ENCODE results near the gene TMEM272.

The TMEM272 gene

DNA sequence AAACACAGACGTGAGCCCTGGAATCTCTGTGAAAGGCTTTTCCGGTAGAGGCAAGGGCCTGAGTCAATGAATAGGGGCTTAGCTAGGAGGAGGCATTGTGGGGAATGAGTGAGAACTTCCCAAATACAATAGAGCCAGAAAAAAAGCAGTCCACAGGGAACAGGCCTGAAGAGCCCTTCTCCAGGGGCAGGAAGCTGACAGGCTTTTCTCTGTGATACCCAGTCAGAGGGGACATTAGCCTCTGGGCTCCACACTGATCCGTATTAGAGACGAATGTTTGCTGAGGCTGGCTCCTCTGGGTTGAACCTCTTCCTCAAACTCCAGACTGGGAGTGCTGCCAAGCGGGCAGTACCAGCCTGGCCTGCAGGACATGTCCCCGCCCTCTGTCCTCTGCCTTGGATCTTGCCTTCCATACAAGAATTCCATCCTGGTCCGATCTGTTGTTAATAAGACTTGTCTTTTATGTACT is 43.3 kb downstream of the TMEM272 start:
- TF ChIP-seq, protein P1, sequence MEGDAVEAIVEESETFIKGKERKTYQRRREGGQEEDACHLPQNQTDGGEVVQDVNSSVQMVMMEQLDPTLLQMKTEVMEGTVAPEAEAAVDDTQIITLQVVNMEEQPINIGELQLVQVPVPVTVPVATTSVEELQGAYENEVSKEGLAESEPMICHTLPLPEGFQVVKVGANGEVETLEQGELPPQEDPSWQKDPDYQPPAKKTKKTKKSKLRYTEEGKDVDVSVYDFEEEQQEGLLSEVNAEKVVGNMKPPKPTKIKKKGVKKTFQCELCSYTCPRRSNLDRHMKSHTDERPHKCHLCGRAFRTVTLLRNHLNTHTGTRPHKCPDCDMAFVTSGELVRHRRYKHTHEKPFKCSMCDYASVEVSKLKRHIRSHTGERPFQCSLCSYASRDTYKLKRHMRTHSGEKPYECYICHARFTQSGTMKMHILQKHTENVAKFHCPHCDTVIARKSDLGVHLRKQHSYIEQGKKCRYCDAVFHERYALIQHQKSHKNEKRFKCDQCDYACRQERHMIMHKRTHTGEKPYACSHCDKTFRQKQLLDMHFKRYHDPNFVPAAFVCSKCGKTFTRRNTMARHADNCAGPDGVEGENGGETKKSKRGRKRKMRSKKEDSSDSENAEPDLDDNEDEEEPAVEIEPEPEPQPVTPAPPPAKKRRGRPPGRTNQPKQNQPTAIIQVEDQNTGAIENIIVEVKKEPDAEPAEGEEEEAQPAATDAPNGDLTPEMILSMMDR (IDR thresholded peaks at IDR 0.05), result no peak
- DNase-seq (ENCODE audit: low spot score), result peak; percentile 85
- Histone ChIP-seq H3K4me3 (peak overlapping the region; percentile 29), H3K27ac (peak overlapping the region; percentile 94 to 100)

DNA sequence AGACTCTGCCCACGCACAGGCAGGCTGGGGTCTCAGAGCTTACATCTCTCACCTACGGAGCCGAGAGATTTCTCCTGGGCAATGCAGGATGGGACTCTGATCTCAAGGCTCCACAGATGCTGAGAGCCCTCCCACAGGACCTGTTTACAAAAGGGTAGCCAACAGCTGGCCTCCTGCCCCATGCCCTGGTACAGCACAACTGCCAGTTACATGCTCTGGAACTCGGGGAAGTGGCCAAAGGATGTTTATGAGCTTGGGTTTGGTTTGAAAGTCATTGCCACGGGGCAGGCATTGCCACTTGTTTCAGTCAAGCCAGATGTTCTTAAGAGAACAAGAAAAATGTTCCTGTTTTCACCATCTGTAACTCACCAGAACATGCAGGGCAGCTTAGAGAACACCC is 44.5 kb downstream of the TMEM272 start:
- TF ChIP-seq, protein P1 (IDR thresholded peaks at IDR 0.05), result no peak
- Histone ChIP-seq H3K27ac (peak overlapping the region; percentile 94 to 100), H3K4me3 (no peak overlapping the region)
- no peak for DNase-seq (ENCODE audit: low spot score)

DNA sequence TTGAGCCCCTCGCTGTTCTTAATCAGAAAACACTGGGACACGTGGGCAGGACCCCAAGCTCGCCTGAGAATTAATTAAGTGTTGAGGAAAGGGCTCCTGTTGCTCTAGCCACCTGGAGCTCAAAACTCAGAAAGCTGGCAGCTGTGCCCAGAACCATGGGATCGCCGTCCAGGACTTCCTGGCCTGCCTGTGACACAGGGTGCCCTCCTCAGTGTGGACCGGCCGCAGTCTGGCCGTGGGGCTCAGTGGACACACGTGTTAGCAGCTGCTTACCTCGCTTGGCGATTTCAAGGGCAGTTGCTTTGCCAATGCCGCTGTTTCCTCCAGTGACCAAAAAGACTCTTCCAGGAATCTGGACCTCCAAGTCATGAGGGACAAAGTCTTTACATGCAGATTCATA is 45.7 kb downstream of the TMEM272 start:
- Histone ChIP-seq H3K4me3 (no peak overlapping the region), H3K27ac (no peak overlapping the region)
- no peak for DNase-seq (ENCODE audit: low spot score)
- TF ChIP-seq, protein P1 (IDR thresholded peaks at IDR 0.05), result no peak

DNA sequence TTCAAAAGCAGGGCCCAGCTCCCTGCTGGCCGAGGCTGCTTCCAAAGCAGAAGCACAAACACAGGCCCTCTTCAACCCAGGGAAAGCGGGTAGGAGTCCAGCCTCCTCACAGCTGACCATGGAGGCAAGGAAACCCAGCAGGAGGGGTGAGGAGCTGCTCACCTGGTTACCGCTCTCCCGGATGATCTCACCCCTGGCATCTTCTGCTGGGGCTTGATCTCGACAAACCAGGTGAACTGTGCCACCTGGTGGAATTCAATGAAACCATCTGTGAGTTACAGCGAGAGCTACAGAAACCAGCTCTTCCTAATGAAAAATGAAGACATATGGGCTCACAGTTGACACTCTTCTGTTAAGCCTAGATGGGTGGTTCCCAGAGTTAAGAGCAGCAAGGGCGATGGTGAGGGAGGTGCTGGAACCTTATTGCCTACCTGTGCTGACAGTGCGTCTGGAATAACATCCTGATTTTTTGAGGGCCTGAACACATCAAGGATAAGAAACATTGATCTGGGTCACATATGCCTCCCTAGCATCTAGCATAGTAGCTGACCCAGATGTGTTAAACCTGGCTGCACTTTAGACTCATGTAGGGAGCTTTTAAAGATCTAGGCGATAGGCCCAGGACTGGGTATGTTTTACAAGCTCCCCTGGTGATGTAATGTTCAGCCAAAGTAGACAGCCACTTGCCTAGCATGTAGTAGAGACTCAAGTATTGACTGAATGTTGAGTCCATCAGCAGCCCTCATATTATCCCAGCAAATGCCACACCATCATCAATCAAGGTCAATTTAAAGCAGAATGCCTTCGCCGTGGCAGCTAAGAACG is 47.1 kb downstream of the TMEM272 start:
- Histone ChIP-seq H3K27ac (no peak overlapping the region), H3K4me3 (no peak overlapping the region)
- TF ChIP-seq, protein P1 (IDR thresholded peaks at IDR 0.05), result no peak
- DNase-seq (ENCODE audit: low spot score), result no peak

DNA sequence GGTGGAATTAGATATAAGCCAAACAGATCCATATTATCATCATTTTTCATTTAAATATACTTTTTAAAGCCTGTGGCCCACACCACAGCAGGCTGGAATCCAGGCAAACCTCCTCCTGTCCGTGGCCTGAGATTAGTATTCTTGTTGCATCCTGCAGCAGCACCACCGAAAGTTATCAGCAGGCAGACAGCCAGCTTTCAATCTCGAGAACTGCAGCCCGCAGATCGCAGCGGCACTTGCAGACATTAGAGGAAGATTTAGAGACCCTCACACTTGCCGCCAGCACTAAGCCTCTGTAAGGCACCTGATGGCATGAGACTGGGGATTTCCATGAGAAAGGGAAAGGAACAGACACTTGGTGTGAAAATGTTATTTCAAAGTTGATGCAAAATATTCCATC is 48.4 kb downstream of the TMEM272 start:
- H3K4me3 ChIP-seq, result no peak overlapping the region
- DNase-seq (ENCODE audit: low spot score), result no peak
- TF ChIP-seq, protein P1 (IDR thresholded peaks at IDR 0.05), result no peak
- no peak overlapping the region for H3K27ac ChIP-seq

DNA sequence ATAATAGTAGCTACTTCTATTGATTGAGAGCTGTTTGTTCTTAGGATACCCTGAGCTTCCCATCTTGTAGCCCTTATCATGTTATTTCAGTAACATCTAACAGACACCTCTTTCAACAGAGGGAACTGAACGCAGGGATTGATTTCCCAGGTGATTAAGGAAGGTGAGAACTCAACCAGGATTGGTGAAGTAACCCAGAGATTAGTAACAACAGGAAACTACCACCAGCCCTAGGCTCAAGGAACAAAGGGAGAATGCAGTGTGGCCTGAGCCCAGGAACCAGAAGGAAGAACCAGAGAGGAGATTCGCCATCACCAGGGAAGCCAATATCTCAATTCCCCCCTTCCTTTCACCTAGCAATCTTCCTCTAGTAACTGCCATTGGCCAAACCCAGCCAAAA is 49.6 kb downstream of the TMEM272 start:
- TF ChIP-seq, protein P1 (IDR thresholded peaks at IDR 0.05), result no peak
- no peak for DNase-seq (ENCODE audit: low spot score)

DNA sequence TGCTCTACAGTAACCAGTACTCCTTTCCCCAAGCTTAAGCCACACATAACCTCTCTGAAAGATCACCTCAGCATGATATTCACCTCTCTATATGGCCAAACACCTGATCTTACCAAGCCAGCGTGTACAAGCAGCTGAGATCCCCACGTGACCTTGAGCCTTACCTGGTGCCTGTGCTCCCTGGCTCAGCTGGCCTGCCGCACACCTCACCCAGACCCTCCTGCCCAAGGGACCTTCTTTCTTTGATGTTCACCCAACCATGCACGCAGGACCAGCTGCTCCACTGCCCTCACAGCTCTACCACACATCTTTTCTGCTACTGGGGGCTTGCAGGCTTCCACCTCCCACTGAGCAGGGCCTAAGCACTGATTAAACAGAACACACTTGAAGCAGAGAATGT is 50.0 kb downstream of the TMEM272 start:
- DNase-seq (ENCODE audit: low spot score), result no peak
- H3K4me3 ChIP-seq, result no peak overlapping the region
- H3K27ac ChIP-seq, result no peak overlapping the region
- TF ChIP-seq, protein P1 (IDR thresholded peaks at IDR 0.05), result no peak

More for the DNA sequence above, 49.6 kb downstream of the TMEM272 start:
- Histone ChIP-seq H3K27ac (no peak overlapping the region), H3K4me3 (no peak overlapping the region)

Data from coronary artery (tissue), 2 donors.